Psoas muscle (tissue), 8 donors: ENCODE measurements around the gene SWAP70. TPM values are rescaled to one million over a fixed set of nuclear protein-coding genes. Genes with fewer than 3 reads are reported as not detected.

ENCODE experiments used
- ATAC-seq, 4 donors: fragments of 200-7000 bp; cut with Tn5 transposase; one replicate each; pipeline ENCODE4 v1.9.1; 2020; ENCODE audit warnings: moderate library complexity in 3 of 4, mild to moderate bottlenecking in 2 of 4
- DNase-seq, 2 donors: peaks; one replicate each; pipeline ENCODE4 v3.0.0-alpha.2; 2020
- H3K27ac ChIP-seq: fragments of 200-600 bp; one replicate; pipeline ENCODE4 v1.8.0; 2022
- H3K27me3 ChIP-seq, 3 donors: fragments of 200-600 bp in 1 of 3; one replicate each; pipeline versions ENCODE4 v1.6.1 to v1.8.0; 2013 to 2022; ENCODE audit warnings: low read length in 2 of 3, mild to moderate bottlenecking in 2 of 3, moderate library complexity in 1 of 3; ENCODE audit not compliant: insufficient read depth in 3 of 3
- H3K36me3 ChIP-seq, 2 donors: fragments of 200-600 bp in 1 of 2; one replicate each; pipeline versions ENCODE4 v1.6.1 to v1.8.0; 2013 to 2022; ENCODE audit warnings: low read depth in 1 of 2, mild to moderate bottlenecking in 1 of 2, moderate library complexity in 1 of 2; ENCODE audit not compliant: insufficient read depth in 1 of 2
- H3K4me1 ChIP-seq: fragments of 200-600 bp; one replicate; pipeline ENCODE4 v1.8.0; 2022
- H3K4me3 ChIP-seq: fragments of 200-600 bp; one replicate; pipeline ENCODE4 v1.8.0; 2022; ENCODE audit warnings: mild to moderate bottlenecking
- H3K9me3 ChIP-seq: fragments of 200-600 bp; one replicate; pipeline ENCODE4 v1.8.0; 2022
- CTCF ChIP-seq: fragments of 200-600 bp; IDR thresholded peaks from one replicate; pipeline ENCODE4 v1.8.0; 2022; ENCODE audit warnings: antibody characterized with exemption
- WGBS, 3 donors: extraction: QIAGEN DNeasy Blood & Tissue Kit; methylation state at CpG; one replicate each; pipeline versions ENCODE4 v1.1.6 to v1.1.7; 2013; 5-methylcytosine and 5-hydroxymethylcytosine counted together
- intact Hi-C, 2 donors: fragments of 100-400 bp; cut with DNase I; formaldehyde crosslinking; loops; one replicate each; pipeline versions ENCODE4 v1.11.0 to v1.14.2; 2022
- polyA plus RNA-seq, 3 donors: library from polyadenylated mRNA; stranded (reverse); fragments of 200-250 nt; gene quantifications; one replicate each; pipeline ENCODE4 v1.2.3, GENCODE V29; 2013
- total RNA-seq, 4 donors: library from RNA; stranded (reverse); fragmentation: NEBNext Ultra II Directional in 2 of 4; extraction: Animal tissue kit (Norgen Biotek cat#: 25700) in 2 of 4; gene quantifications; one replicate each; pipeline versions ENCODE4 v1.2.1 to v1.2.4, GENCODE V29; 2021 to 2023
- donor health status: healthy with polysubstance abuse.
- donor health status: DM: no; HTN: no; CAD: no; lungs with moderate emphysema.
- donor health status: Bipolar disorder and iron deficiency.
- donor health status: healthy.
- donor health status: DM: yes; HTN: yes; CAD: no.
- donor health status: DM: no; HTN: no; CAD: no.
- donor health status: DM: no; HTN: no; CAD: no.
- donor health status: DM: yes; HTN: yes; CAD: no.

SWAP70 gene
- total and polyA plus RNA-seq, 7 donors = 4.3 to 13.3 (median 8.2) TPM

- Histone ChIP-seq H3K4me3 (no peak overlapping the region), H3K36me3 (peaks cover 23 to 74% of the 10 kb centered on the region in 2 donors), H3K27ac (no peak overlapping the region), H3K4me1 (peaks cover 11% of the 10 kb centered on the region), H3K9me3 (no peaks in the 10 kb centered on the region), H3K27me3 (no peaks in the 10 kb centered on the region)
- TF ChIP-seq CTCF = no peak
- intact Hi-C loops = no loop called here
- ATAC-seq (no peak), DNase-seq (no peak)
- WGBS, 3 donors = 96 to 98% (median 97%) methylated on average over 4 of the region's 4 CpGs
Measured at GRCh38 chr11:9780929-9781328, 117.1 kb downstream of the SWAP70 start.

DNA sequence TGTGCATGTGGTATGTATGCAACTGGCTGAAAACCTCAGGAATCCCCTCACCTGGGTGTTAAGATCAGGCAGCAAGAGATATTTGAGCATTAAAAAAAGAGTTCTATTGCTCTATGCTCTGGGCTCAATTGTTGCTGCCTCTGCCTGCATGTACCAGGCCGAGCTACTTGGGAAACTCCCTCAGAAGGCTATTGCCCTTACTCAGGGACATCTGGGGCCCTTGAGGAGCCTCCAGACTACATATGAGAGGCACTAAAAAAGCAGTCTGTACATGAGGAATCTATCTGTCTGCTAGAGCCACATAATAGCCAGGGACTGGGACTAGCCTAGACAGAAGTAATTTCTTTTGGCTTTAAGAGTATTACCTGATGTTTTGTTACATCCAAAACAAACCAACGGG lies 120.1 kb downstream of the SWAP70 start:
- no peaks in the 10 kb centered on the region for H3K27me3 ChIP-seq
- peaks cover 23 to 71% of the 10 kb centered on the region in 2 donors for H3K36me3 ChIP-seq
- TF ChIP-seq CTCF = no peak
- no peak for DNase-seq
- intact Hi-C loops = no loop called here
- peak overlapping the region; percentile 46 for H3K27ac ChIP-seq
- no peaks in the 10 kb centered on the region for H3K9me3 ChIP-seq
- peaks cover 23% of the 10 kb centered on the region for H3K4me1 ChIP-seq
- WGBS, 3 donors = 87 to 93% (median 87%) methylated on average over 2 of the region's 2 CpGs
- ATAC-seq = no peak
- H3K4me3 ChIP-seq = no peak overlapping the region

- 71 to 78% (median 75%) methylated on average over 6 of the region's 6 CpGs for WGBS, 3 donors
- Histone ChIP-seq H3K27ac (peak overlapping the region; percentile 46), H3K36me3 (peaks cover 17 to 65% of the 10 kb centered on the region in 2 donors), H3K4me1 (peaks cover 23% of the 10 kb centered on the region), H3K9me3 (no peaks in the 10 kb centered on the region), H3K27me3 (no peaks in the 10 kb centered on the region), H3K4me3 (no peak overlapping the region)
- intact Hi-C loops = no loop called here
- ATAC-seq (peak in 2 of 4 donors; percentile 22 to 28), DNase-seq (no peak)
- TF ChIP-seq CTCF = no peak
Measured at GRCh38 chr11:9784602-9785315, 120.9 kb downstream of the SWAP70 start.

DNA sequence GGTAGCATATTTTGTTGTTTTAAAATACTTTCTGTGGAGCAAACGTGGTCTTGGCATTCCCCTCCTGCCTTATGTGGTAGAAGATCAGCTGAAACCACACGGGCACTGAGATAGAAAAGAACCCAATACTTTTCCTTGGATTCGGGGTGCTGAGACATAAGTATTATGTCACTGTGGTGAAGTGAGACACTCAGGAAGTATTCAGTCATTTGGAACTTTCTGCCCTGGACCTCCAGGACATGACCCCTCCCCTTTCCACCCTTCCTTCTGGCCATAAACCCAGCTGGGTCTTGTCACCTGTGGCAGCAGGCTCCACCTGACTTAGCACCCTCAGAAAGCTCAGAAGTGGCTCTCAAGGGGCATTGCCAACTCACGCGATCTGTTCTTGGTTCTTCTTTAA lies 123.4 kb downstream of the SWAP70 start:
- H3K36me3 ChIP-seq = peaks cover 4 to 49% of the 10 kb centered on the region in 2 donors
- no peak for ATAC-seq
- peaks cover 23% of the 10 kb centered on the region for H3K4me1 ChIP-seq
- WGBS, 3 donors = 86 to 88% (median 87%) methylated on average over 5 of the region's 5 CpGs
- TF ChIP-seq CTCF = no peak
- no peaks in the 10 kb centered on the region for H3K9me3 ChIP-seq
- no peaks in the 10 kb centered on the region for H3K27me3 ChIP-seq
- intact Hi-C loops = no loop called here
- no peak overlapping the region for H3K4me3 ChIP-seq
- DNase-seq = no peak
- peak overlapping the region; percentile 58 for H3K27ac ChIP-seq
